Hepatocyte (in vitro differentiated cells): ENCODE measurements around the gene ZNF260.

Source experiments
- EZH2 ChIP-seq: fragments of 200-600 bp; sonication (generic); IDR thresholded peaks from 2 replicates; pipeline ENCODE4 v1.6.1; 2016; ENCODE audit warnings: antibody characterized with exemption, mild to moderate bottlenecking, borderline replicate concordance
- EZH2phosphoT487 ChIP-seq: fragments of 200-600 bp; sonication (generic); IDR thresholded peaks from one replicate; pipeline ENCODE4 v1.6.1; 2018; ENCODE audit warnings: antibody characterized with exemption, mild to moderate bottlenecking, low read depth, moderate library complexity; ENCODE audit not compliant: unreplicated experiment, severe bottlenecking
- TF ChIP-seq, protein P1 (sequence below): fragments of 200-600 bp; sonication (generic); IDR thresholded peaks from 2 replicates; pipeline ENCODE4 v1.5.1; 2016; ENCODE audit warnings: antibody characterized with exemption, mild to moderate bottlenecking; ENCODE audit not compliant: poor library complexity

DNA sequence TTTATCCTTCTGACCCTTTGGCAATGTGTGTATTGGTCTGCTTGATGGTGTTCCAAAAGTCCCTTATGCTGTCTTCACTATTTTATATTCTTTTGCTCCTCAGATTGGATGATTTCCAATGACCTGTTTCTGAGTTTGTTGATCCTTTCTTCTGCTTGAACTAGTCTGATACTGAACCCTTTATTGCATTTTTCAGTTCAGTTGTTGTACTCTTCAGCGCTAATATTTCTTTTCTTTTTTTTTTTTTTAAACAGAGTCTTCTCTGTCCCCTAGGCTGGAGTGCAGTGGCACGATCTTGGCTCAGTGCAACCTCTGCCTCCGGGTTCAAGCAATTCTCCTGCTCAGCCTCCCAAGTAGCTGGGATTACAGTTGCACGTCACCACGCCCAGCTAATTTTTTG, 26.1 kb downstream of the ZNF260 start:
- TF ChIP-seq, protein P1, sequence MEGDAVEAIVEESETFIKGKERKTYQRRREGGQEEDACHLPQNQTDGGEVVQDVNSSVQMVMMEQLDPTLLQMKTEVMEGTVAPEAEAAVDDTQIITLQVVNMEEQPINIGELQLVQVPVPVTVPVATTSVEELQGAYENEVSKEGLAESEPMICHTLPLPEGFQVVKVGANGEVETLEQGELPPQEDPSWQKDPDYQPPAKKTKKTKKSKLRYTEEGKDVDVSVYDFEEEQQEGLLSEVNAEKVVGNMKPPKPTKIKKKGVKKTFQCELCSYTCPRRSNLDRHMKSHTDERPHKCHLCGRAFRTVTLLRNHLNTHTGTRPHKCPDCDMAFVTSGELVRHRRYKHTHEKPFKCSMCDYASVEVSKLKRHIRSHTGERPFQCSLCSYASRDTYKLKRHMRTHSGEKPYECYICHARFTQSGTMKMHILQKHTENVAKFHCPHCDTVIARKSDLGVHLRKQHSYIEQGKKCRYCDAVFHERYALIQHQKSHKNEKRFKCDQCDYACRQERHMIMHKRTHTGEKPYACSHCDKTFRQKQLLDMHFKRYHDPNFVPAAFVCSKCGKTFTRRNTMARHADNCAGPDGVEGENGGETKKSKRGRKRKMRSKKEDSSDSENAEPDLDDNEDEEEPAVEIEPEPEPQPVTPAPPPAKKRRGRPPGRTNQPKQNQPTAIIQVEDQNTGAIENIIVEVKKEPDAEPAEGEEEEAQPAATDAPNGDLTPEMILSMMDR, result no peak
- TF ChIP-seq EZH2phosphoT487 (no peak), EZH2 (no peak)
